Gastroesophageal sphincter (tissue), 4 donors: Measurements from ENCODE around the gene TEX2. TPM values are rescaled to one million over a fixed set of nuclear protein-coding genes. Genes with fewer than 3 reads are reported as not detected.

Experiments used
- ATAC-seq: fragments of 150-250 bp; one replicate; pipeline ENCODE4 v1.9.1; 2016; ENCODE audit warnings: mild to moderate bottlenecking, moderate library complexity
- H3K27ac ChIP-seq, 4 donors: fragments of 200-600 bp; sonication (generic) in 3 of 4; 1 replicate in 3 of 4; 2 replicates in 1 of 4; pipeline ENCODE4 v1.5.1; 2016 to 2019
- H3K27me3 ChIP-seq: fragments of 200-600 bp; sonication (generic); one replicate; pipeline ENCODE4 v1.5.1; 2019
- H3K36me3 ChIP-seq, 2 donors: fragments of 200-600 bp; sonication (generic); one replicate each; pipeline ENCODE4 v1.5.1; 2019; ENCODE audit warnings: control low read depth in 1 of 2
- H3K4me1 ChIP-seq, 3 donors: fragments of 200-600 bp; sonication (generic); 1 replicate in 2 of 3; 2 replicates in 1 of 3; pipeline ENCODE4 v1.5.1; 2016 to 2019; ENCODE audit warnings: control low read depth in 2 of 3
- H3K4me3 ChIP-seq, 2 donors: fragments of 200-600 bp; sonication (generic); one replicate each; pipeline ENCODE4 v1.5.1; 2019; ENCODE audit warnings: mild to moderate bottlenecking in 1 of 2, moderate library complexity in 1 of 2
- H3K9me3 ChIP-seq, 3 donors: fragments of 200-600 bp; sonication (generic); one replicate each; pipeline ENCODE4 v1.5.1; 2017 to 2019; ENCODE audit warnings: control low read depth in 2 of 3
- CTCF ChIP-seq, 4 experiments: fragments of 200-600 bp in 2 of 4; fragments of 450-650 bp in 2 of 4; sonication (generic) in 1 of 4; IDR thresholded peaks; one replicate each; pipeline ENCODE4 v1.5.1; 2017 to 2019; ENCODE audit warnings: antibody characterized with exemption in 4 of 4, mild to moderate bottlenecking in 2 of 4, moderate library complexity in 2 of 4
- EP300 ChIP-seq: sonication (generic); formaldehyde crosslinking; IDR thresholded peaks from one replicate; pipeline ENCODE4 v1.6.1; 2017; ENCODE audit warnings: antibody characterized with exemption, mild to moderate bottlenecking
- POLR2A ChIP-seq, 2 donors: fragments of 450-650 bp; IDR thresholded peaks; one replicate each; pipeline ENCODE4 v1.6.1; 2017; ENCODE audit warnings: antibody characterized with exemption in 2 of 2, mild to moderate bottlenecking in 2 of 2, moderate library complexity in 1 of 2
- POLR2AphosphoS5 ChIP-seq: sonication (generic); formaldehyde crosslinking; IDR thresholded peaks from one replicate; pipeline ENCODE4 v1.6.1; 2017; ENCODE audit warnings: antibody characterized with exemption
- WGBS, 2 donors: methylation state at CpG; one replicate each; pipeline ENCODE4 v1.1.5; 2018; ENCODE audit warnings: low coverage in 1 of 2; 5-methylcytosine and 5-hydroxymethylcytosine counted together
- total RNA-seq, 4 donors: library from RNA; depleted of rRNA; stranded (reverse); fragments of >200 nt; gene quantifications; one replicate each; pipeline ENCODE4 v1.1.0, GENCODE V29; 2016

Gene TEX2
- total RNA-seq, 4 donors from 2014 or later: 37.8 to 60.9 (median 47.0) TPM

- peaks cover 0 to 57% (median 3%) of the 10 kb centered on the region in 3 donors for H3K4me1 ChIP-seq
- no peaks in the 10 kb centered on the region for H3K36me3 ChIP-seq
- no peak for TF ChIP-seq CTCF (IDR thresholded peaks at IDR 0.05)
- TF ChIP-seq EP300: no peak
- no peak for TF ChIP-seq POLR2AphosphoS5
- TF ChIP-seq POLR2A (IDR thresholded peaks at IDR 0.05): no peak
- H3K27ac ChIP-seq: peak overlapping the region; percentile 81 to 99 (median 97)
- no peaks in the 10 kb centered on the region for H3K27me3 ChIP-seq
- no peaks in the 10 kb centered on the region for H3K9me3 ChIP-seq
- peak; percentile 0 for ATAC-seq
- peak overlapping the region; percentile 90 to 98 for H3K4me3 ChIP-seq
- WGBS, 2 donors: 7 to 19% methylated on average over 13 to 15 of the region's 24 CpGs
Observed at GRCh38 chr17:64130559-64131001, 132.5 kb downstream of the TEX2 start.

- Histone ChIP-seq H3K9me3 (no peaks in the 10 kb centered on the region), H3K27ac (peak within 1 kb of the TSS; percentile 94 to 99 (median 97)), H3K36me3 (no peaks in the 10 kb centered on the region), H3K27me3 (no peaks in the 10 kb centered on the region), H3K4me1 (peaks cover 0 to 62% (median 3%) of the 10 kb centered on the region in 3 donors), H3K4me3 (peak within 1 kb of the TSS; percentile 90 to 98)
- WGBS, 2 donors: no CpG with 5 or more reads among the region's 98 CpGs
- peak in 1 of 4 experiments; percentile 5 for TF ChIP-seq CTCF (IDR thresholded peaks at IDR 0.05)
- TF ChIP-seq POLR2AphosphoS5: peak; percentile 84
- no peak for TF ChIP-seq EP300
- TF ChIP-seq POLR2A (IDR thresholded peaks at IDR 0.05): peak; percentile 81 to 94
- peak; percentile 97 for ATAC-seq
Observed at GRCh38 chr17:64129765-64130558, 133.1 kb downstream of the TEX2 start, which contains the start of gene ERN1. TSS of gene ERN1 (minus strand) at chr17:64130144. CDS start at chr17:64130029, 115 bp downstream.

GRCh38 chr17:64129515-64129764 is 133.6 kb downstream of the TEX2 start:
- no CpG with 5 or more reads among the region's 31 CpGs for WGBS, 2 donors
- Histone ChIP-seq H3K4me3 (peak overlapping the region; percentile 90 to 98), H3K4me1 (peaks cover 0 to 62% (median 3%) of the 10 kb centered on the region in 3 donors), H3K9me3 (no peaks in the 10 kb centered on the region), H3K36me3 (no peaks in the 10 kb centered on the region), H3K27me3 (no peaks in the 10 kb centered on the region), H3K27ac (peak overlapping the region; percentile 94 to 99 (median 97))
- TF ChIP-seq POLR2A (IDR thresholded peaks at IDR 0.05): no peak
- no peak for TF ChIP-seq EP300
- TF ChIP-seq CTCF (IDR thresholded peaks at IDR 0.05): no peak
- TF ChIP-seq POLR2AphosphoS5: no peak
- no peak for ATAC-seq

GRCh38 chr17:64128787-64129514 is 134.1 kb downstream of the TEX2 start:
- TF ChIP-seq POLR2A (IDR thresholded peaks at IDR 0.05) (no peak), EP300 (no peak), CTCF (IDR thresholded peaks at IDR 0.05) (no peak), POLR2AphosphoS5 (no peak)
- no peaks in the 10 kb centered on the region for H3K9me3 ChIP-seq
- H3K27me3 ChIP-seq: no peaks in the 10 kb centered on the region
- H3K27ac ChIP-seq: peak overlapping the region; percentile 94 to 99 (median 97)
- peaks cover 0 to 62% (median 3%) of the 10 kb centered on the region in 3 donors for H3K4me1 ChIP-seq
- ATAC-seq: no peak
- 15 to 21% methylated on average over 5 to 10 of the region's 15 CpGs for WGBS, 2 donors
- H3K36me3 ChIP-seq: no peaks in the 10 kb centered on the region
- H3K4me3 ChIP-seq: peak overlapping the region; percentile 90 to 98
